Measurements from ENCODE around the gene TMBIM4. TPM values are rescaled to one million over a fixed set of nuclear protein-coding genes. Genes with fewer than 3 reads are reported as not detected.

Gene TMBIM4
- total and polyA plus RNA-seq, 2 experiments from 2014 or later, result 59.6 to 63.6 TPM

GRCh38 chr12:66127650-66128049, 42.1 kb downstream of the TMBIM4 start:
- Histone ChIP-seq H3K27me3 (ENCODE audit: insufficient read depth) (no peaks in the 10 kb centered on the region), H2AFZ (no peak overlapping the region), H3K4me3 (no peak overlapping the region), H3K27ac (ENCODE audit: low read depth) (no peak overlapping the region), H3K9me2 (ENCODE audit: insufficient read depth) (no peaks in the 10 kb centered on the region), H3K4me2 (no peak overlapping the region), H3K4me1 (ENCODE audit: insufficient read depth) (0 out of 2 replicates have a peak, but pooled peaks cover 11% of the 10 kb centered on the region), H3K36me3 (ENCODE audit: insufficient read depth) (peaks cover 25% of the 10 kb centered on the region; the same call in 1 of the 2 replicates), H4K20me1 (replicated peaks; ENCODE audit: insufficient read depth) (peaks cover 8% of the 10 kb centered on the region), H3K79me2 (replicated peaks; ENCODE audit: insufficient read depth) (peaks cover 66% of the 10 kb centered on the region), H3F3A (replicated peaks; ENCODE audit: low read depth) (no peaks in the 10 kb centered on the region)
- Mint-ChIP-seq H3K36me3 (ENCODE audit: low read depth) (peaks cover 65% of the 10 kb centered on the region), H3K4me1 (peaks cover 12% of the 10 kb centered on the region), H3K27ac (no peak overlapping the region), H3K4me3 (no peak overlapping the region), H3K27me3 (ENCODE audit: insufficient read depth, low read depth, poor library complexity) (peaks cover 2% of the 10 kb centered on the region), H3K9me3 (peaks cover 3% of the 10 kb centered on the region; the same call in 1 of the 3 replicates)
- TF ChIP-seq ETS1 (IDR thresholded peaks at IDR 0.05) (no peak), CREB1 (CRISPR knock-in tag; IDR thresholded peaks at IDR 0.05; ENCODE audit: low read depth) (no peak), EZH2phosphoT487 (IDR thresholded peaks at IDR 0.05; ENCODE audit: unreplicated experiment) (no peak), CTCF (conservative IDR thresholded peaks at IDR 0.05; ENCODE audit: low read depth in 2 of 2) (no peak), ZNF462 (CRISPR knock-in tag; IDR thresholded peaks at IDR 0.05) (no peak), REST (IDR thresholded peaks at IDR 0.05; ENCODE audit: unreplicated experiment) (no peak), ZNF114 (CRISPR knock-in tag; IDR thresholded peaks at IDR 0.05) (no peak), JUNB (IDR thresholded peaks at IDR 0.05; ENCODE audit: unreplicated experiment) (no peak), STAT1 (IDR thresholded peaks at IDR 0.05; ENCODE audit: unreplicated experiment) (no peak), POLR2AphosphoS5 (IDR thresholded peaks at IDR 0.05; ENCODE audit: low read depth) (no peak)
- no peak for DNase-seq (ENCODE audit: low spot score)
- no peak for ATAC-seq
